NCI-H1092 (cell line): ENCODE data around the gene MAD1L1.

Source experiments
- DNase-seq: peaks from one replicate; lab custom pipeline; 2025; lab: John Stamatoyannopoulos, UW

The MAD1L1 gene

DNA sequence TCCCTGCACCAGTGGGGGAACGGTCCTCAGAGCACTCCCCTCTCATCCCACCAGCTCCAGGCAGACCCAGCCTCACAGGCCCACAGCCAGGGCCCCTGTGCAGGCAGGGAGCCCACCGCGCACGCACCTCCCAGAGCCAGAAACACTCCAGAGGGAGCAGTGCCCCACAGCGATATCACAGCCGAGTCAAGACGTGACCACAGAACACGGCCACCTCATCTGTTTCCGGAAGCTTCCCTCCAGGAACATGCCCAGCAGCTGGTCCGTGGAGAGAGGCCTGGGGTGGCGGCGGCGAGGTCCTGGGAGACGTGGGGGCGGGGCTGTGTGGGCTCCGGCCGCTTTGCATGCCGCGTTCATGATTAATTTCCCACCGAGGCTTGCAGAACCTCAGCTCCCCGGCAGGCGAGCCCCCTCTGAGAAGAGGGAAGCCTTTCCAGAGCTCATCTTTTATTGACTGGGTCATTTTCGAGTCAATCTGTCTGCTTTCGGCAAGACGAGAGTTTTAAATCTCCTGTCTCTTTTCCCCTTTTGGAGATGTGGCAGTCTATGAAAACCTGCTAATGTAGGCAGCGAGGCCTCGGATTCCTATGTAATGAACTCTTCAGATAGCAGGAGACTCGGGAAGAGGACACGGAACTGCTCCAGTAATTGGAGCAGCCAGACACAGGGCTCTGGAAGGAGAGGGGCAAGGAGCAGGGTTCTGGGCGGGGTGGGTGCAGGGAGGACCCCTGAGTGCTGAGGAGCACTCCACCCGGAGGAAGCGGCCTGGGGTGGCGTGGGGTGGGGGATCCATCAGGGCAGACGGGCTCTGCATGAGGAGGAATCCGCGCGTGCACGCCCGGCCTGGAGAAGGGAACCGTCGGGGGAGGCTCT lies 319.9 kb downstream of the MAD1L1 start:
- no peak for DNase-seq

DNA sequence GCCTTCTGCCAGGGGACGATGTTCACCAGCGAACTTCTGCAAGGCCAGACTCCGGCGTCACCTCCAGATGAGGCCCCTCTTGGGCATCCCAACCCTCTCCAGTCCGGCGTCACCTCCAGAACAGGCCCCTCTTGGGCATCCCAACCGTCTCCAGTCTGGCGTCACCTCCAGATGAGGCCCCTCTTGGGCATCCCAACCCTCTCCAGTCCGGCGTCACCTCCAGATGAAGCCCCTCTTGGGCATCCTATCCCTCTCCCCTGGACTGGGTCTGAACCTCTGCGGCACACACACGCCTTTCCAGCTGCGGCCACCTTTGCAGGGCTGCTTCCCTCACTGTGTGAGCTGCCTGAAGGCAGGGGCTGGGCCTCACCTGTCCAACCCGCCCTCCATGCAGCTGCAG lies 321.2 kb downstream of the MAD1L1 start:
- DNase-seq: no peak

DNA sequence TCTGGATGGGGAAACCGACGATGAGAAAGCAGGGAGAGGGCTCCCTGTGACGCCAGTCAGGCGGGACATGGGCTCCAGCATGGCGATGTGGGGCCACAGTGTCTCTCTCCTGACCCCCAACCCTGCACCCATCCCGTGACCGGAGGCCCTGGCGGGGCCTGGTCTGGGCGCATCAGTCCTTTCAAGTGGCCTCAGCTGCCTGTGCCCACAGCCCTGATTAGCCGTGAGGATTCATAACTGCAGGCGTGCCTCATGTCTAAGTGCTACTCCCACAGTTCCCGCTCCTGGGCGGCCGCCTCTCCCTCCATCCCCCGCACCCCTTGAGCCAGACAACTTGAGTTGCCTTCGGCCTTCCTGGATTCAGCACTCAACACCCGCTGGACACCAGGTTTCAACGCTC lies 321.9 kb downstream of the MAD1L1 start:
- no peak for DNase-seq

DNA sequence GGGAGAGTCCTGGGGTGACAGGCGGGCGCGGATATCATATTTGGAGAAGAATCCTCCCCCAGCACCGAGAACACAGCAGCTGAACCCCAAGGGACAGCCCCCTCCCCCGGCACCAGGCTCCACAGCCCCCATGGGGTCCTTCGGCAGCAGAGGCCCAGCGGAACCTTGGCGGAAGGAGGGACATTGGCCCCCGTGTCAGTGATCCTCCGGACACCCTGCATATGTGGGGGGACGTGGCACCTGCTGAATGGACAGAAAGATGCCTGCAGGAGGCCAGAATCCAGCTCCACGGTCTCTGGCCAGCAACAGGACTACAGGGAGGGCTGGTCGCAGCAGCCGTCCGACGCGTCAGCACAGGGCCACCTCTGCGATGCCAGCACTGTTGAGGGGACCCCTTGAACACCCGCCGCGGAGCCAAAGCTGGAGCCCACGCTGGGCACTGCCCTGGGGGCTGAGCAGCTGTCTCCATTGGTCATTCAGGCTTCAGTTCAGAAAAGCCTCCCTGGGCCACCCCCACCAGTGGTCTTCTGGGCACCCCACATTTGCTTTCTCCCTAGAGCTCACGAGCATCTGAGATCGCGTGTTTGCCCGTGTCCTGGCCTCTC lies 322.6 kb downstream of the MAD1L1 start:
- no peak for DNase-seq

DNA sequence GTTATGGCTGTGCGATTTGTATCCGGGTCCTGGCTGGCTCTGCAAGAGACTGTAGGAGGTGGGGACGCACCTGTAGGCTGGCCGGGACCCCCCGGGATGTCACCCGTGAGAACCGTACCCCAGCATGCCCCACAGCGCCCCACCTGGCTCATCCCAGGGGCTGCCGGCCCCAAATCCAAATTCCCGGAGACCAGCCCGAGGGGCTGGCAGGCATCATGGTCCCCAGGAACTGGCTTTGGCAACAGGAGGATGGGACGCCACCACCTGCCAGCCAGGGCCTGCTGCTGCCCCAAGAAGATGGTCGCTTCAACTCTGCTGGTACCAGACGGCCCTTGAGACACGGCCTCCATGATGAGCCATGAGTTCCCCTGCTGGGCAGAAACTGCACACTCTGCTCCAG lies 323.3 kb downstream of the MAD1L1 start:
- DNase-seq: no peak

DNA sequence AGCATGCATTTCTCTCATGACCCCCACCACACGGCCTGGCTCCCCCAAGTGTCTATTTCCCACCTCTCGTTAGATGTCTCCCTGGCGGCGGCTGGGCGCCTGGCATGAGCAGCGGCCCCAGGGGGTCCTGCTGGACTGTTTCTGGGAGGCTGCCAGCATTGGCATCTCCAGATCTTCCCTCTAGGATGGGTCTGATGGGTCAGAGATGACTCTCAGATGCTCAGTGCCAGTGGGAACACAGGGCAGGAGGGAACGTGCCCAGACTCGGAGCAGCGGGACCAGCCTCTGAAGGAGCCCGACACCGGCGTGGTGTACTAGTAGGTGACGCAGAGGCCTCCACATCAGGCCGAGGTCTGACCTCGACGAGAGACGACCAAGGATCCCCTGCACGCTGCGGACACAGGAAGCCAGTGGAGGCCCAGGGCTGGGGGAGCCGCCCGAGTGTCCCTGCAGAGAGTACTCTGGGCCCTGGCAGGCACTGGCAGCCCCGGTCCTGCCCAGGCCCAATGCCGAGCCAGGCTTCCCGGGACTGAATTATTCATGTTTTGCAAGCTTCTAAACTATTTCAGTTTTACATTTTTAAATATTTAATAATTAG lies 323.8 kb downstream of the MAD1L1 start:
- no peak for DNase-seq

DNA sequence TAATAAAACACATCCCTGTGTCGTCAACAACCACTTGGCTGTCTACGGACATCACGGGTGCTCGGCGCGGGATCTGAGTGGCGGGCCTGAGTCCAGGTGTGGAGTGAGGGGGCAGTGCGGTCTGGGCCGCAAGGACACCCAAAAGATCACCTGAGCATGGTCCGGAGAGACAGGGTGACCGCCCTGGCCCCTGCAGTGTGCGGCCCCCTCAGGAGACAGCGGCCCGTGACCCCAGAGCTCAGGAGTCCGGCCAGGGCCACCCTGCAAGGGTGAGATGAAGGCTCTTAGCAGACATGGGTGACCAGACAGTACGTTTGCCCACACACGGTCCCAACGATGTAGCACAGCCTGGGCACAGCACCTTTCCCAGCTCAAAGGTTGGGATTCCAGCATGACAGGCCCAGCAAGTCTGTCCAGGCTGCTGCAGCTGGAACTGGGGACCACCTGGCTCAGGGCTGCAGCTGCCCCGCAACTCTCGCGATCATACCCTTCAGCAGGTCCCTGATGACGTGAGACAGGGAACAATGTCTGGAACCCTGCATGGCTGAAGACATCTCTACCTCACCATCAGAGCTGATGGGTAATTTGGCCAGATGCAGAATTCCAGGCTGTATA lies 324.9 kb downstream of the MAD1L1 start:
- DNase-seq: no peak

DNA sequence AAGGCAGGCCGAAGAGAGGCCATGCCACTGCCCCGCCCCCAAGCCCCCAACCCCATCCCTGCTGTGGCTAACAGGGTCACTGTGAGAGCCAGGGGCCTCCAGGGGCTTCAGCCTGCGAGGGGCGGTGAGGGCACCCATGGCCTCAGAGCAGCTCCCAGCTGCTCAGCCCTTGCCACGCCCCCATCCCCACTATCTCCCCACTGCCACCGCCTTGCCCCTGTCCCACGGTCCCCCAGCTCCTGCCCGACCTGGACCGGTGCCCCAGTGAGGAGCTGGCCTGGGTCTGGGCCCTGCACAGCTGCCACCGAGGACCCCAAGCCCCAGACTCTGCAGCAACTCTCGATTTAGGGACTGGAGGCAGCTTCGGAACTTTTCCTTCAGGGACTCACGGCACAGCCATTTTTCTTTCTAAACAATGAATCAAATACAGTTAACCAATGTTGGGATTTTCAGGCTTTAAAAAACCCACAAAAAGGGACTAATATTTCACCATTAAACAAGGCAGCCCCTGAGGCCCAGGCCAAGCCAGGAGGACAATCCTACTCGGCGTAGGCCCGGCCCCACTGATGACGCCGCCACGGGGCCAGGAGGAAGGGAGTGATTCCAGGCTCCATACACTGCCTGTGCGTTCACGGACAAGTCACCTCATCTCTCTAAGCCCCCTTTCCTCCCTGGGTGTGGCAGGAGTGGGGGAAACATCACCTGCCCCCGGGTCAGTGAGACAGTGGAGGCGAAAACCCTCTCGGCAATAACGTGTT lies 325.6 kb downstream of the MAD1L1 start:
- DNase-seq: no peak

DNA sequence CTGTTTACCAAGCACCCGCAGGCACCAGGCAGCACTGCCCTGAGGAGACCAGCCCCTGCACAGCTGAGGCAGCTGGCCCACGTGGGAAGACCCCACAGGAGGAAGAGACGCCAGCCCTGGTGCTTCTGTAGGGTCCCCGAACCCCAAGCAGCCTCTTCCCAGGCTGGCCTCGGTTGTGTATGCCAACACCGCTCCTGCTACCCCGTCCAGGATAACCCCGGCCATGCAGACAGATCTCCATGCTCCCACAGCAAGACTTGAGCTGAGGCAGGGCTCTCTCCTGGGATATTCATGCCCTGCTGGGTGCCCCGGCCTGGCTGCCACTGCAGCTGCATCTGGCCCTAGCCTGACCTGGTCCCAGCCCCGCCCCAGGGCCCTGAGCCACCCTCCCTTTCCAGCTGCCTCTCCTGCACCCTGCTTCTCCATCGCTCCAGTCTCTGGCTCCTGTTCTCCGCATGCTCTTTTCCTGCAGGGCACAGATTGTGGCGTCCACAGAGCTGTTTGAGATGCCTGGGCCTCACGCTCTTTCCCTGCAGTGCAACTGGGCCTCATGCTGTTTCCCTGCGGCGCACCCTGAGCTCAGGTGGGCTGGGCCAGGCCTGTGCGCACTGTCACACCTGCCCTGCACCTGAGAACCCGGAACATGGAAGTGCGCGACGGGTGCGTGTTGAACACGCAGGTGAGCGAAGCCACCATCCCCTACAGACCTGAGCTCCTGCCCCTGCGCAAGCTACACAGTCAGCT lies 326.5 kb downstream of the MAD1L1 start:
- no peak for DNase-seq

DNA sequence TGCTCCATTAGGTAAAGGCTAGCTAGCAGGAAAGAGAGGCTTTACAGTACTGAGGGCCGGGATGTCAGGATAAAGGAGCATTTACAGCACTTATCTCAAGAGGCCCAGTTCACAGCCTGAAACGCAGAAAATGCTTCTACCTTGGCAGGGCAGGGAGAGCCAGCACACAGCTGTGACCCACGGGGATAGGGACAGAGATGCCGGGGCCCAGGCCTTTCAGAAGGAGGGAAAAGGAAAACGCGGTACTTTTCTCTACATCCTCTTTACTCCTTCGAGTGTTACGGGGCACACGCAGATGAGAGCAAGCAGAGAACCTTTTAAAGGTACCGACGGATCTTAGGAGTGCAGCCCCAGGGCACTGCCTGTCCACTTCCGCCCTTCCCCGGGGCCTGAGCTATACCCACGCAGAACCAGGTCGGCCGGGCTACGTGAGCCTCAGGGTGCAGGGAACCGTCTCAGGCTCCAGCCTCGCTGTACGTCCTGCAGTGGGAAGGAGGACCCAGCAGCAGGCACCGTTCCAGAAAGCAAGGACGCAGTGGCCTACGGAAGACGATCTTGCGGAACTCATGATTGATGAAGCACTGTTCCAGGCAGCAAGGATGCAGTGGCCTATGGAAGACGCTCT lies 330.4 kb downstream of the MAD1L1 start:
- no peak for DNase-seq

DNA sequence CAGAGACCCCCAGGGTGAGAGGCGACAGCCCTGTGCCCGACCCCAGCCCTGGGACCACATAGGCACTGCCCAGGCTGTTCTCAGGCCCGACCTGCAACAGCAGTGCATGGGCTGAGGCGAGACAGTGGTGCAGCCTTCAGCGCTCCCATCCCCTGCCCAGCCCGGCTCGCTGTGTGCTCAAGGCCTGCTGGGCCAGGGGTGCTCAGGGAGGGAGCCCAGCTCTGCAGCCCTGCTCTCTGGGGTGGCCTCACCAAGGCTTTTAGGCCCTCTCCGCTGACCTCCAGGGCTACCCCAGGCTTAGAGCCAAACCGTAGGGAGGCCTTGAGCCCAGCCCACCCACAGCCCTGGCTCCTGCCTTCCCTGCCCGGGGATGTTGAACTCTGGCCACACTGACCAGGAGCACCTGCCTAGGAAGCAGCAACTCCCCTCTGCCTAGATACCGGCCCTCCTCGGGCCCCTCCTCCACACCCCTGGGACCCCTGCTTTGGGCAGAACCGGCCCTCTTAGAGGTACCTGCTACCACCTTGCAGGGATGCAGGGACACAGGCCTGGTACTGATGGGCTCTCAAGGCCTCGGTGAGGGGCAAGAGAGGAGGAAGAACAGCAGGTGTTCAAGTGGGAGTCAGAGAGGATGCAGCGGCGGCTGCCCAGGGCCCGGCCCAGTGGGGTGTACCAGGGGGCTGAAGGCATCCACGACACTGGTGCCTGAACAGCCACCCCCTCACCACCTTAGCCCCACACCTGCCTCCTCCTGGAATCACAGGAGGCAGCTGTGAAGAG lies 331.1 kb downstream of the MAD1L1 start:
- no peak for DNase-seq

DNA sequence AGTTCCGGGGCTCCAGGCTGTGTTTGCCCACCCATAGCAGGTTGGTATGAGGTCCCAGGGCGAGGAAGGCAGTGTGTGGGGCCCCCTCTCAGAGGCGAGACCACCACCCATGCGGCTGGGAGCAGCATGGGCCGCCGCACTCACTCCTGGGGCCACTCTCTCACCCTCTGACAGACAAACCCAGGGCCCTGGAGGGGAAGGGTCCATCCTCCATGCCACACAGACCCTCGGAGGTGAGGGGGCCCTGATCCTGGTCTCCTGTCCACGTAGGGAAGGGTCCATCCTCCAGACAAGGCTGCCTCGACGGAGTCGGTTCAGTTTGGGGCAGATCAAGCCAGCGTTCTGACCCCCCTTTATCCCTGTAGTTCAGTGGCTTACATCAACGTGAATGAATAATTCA lies 331.9 kb downstream of the MAD1L1 start:
- no peak for DNase-seq

DNA sequence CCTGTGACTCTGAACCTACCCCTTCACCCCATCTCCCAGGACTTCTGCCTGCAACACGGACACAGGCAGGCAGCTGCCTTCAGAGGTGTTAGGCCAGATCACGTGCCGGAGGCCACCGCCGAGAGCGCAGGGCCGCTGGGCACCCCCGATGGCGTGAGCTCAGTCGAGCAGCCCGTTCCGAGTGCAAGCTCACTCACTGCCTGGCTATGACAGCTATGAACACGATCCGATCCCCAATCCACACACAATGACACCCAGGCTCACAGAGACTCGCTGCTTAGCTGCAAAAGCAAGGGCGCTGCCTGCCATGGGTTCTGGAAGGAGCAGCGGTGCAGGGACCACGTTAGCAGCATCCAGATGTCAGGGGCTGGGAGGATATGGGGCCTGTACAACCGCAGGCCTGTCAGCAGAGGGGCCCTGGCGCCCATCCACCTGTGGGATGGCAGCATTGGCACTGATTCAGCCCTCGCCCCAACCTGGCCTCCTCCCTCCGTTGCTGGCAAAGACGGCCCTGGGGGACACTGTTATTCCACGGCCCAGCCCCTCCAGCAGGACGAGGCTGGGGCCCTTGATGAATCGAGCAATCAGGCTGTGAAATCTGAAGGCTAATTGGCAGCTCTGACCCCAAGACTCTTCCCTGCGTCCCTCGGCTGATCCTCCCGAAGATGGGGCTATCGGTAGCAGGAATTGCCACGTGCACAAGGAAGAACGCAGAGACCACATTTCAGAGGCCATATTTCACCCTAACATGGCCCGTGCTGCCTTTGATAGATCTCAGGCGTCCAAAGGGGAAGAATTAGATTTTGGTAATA lies 332.6 kb downstream of the MAD1L1 start:
- DNase-seq: no peak

DNA sequence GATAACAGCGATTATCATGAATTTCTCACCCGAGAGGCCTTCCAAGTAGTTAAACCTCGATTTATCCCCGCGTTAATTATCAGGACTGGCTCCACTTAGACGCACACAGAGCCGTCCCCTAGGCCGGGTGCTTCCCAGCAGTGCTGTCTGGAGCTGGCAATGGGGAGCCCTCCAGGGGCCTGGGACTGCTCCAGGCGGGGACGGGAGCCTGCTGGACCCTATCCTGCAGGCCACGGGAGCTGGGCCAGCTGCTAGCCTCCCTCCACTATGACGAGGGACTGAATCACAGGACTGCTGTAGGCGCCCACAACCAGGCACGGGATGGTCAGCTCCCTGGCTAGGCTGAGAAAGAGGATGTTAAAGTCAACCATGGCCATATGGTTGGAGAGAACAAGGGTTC lies 333.5 kb downstream of the MAD1L1 start:
- DNase-seq: no peak

DNA sequence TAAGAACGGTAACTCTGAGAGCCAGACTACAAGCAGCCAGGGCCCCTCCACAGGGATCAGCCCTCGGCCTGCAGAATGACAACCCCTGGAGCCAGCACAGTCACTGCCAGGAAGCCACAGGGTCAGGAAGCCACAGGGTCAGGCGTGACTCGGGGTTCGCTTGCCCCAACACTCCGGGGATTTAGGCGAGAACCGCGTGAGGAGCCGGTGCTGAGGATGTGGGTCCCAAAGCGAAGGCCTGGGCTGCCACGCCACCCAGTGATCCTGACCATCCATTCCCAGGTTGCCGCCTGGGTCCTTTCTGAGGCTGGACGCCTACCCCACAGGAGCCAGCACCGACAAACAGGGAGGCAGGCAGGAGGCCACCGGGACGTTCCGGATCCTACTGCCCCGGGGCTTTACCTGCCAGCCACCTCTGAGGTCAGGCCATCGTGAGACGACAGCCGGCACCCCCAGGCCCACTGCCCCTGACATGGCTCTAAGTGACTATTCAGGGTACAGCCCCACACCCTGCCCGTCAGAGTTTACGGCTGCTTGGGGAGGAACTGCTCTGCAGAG lies 334.0 kb downstream of the MAD1L1 start:
- DNase-seq: no peak

DNA sequence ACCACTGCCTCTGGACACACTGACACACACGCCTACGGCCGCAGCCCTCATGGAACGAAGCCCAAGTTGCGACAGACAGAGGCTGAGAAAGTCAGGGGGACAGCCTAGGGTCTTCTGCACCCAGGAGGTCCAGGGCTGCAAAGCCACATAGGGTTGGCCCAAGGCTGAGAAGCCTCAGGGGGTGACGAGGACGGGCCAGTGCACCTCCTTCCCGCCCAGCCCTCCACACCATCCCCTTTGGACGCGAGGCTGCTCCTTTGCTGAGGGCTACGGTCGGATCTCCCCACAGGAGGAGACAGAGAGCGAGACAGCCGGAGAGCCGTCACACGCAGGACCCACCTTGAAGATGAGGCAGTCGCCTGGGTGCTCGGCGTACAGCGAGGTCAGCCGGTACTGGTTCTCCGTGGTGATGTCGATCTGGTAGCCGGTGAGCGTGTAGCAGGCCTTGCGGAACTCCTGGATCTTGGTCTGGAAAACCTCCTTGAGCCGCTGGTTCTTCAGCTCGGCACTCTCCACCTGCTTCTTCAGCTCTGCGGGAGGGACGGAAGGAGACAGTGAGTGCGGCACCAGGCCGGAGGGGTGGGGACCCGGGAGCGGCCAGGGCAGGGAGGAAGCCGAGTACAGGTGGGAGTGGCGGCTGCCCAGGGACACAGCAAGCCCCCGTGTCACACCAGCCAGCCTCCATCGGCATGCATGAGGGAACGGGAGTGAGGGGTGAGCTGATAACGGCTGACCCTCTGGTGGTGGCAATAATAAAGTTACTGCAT lies 334.7 kb downstream of the MAD1L1 start:
- DNase-seq: no peak

DNA sequence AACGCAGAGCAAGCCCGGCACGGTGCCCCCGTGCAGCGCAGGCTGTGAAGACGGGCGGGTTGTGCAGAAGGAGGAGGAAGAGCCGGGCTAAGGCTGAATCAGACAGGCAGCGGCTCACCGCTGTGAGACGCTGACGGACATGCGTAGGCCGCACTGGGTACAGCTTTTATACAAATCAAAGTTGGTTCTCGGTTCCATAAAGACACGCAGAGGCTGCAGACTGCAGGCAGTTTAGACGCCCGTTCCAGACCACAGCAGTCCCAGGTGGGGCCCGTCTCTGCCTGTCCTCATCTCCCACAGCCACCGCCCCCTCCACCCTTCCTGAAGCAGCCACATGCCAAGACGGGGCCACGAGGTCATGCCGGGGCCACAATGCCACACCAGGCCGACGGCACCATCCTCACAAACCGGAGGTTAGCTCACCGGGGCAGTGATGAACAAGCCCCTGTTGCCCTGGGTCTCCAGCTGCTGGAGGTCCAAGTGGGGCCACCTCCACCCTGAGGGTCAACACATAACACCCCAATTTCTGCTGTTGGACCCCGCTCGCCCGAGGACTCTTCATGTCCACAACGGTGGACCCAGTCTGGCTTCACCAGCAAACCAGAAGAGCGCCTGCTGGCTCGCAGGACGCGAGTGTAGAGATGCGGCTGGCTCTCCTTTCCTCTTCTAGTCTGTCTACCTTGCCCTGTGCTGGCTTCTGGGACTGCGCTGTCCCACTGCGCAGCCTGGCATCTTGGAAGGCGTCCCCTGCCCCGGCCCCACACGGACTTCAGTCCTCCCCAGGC lies 335.5 kb downstream of the MAD1L1 start:
- DNase-seq: no peak
